HUDEP-2 (cell line): ENCODE results near the gene USP19.

Source experiments
- DNase-seq, 76 experiments: peaks; one replicate each; lab custom pipeline; 2025; ENCODE audit not compliant: unreplicated experiment in 76 of 76; lab: John Stamatoyannopoulos, UW

USP19 gene

GRCh38 chr3:49104052-49104426 is 16.6 kb downstream of the USP19 start:
- no peak for DNase-seq

- no peak for DNase-seq
These were observed 20.5 kb downstream of the USP19 start for GRCh38 chr3:49100046-49100615.

GRCh38 chr3:49098910-49099630 is 21.6 kb downstream of the USP19 start:
- no peak for DNase-seq

GRCh38 chr3:49098429-49098828 is 22.2 kb downstream of the USP19 start:
- DNase-seq, result peak in 53 of 76 experiments; percentile 3 to 79 (median 32)

GRCh38 chr3:49093853-49094767 is 26.5 kb downstream of the USP19 start, which contains the start of gene QRICH1:
Gene QRICH1 (minus strand): TSS chr3:49094071. CDS start chr3:49077017, 17,054 bp downstream.
- DNase-seq, result peak; percentile 76 to 100 (median 97)

GRCh38 chr3:49092938-49093852 is 27.4 kb downstream of the USP19 start:
- DNase-seq, result peak in 71 of 76 experiments; percentile 6 to 81 (median 66)

GRCh38 chr3:49081429-49081828 is 39.2 kb downstream of the USP19 start:
- DNase-seq, result no peak

GRCh38 chr3:49079270-49079669 is 41.4 kb downstream of the USP19 start:
- DNase-seq, result no peak

- DNase-seq, result no peak
These were observed 44.0 kb downstream of the USP19 start for GRCh38 chr3:49076646-49077045.

- DNase-seq, result no peak
These were observed 44.5 kb downstream of the USP19 start for GRCh38 chr3:49076116-49076515.
